A673 (cell line): ENCODE results near the gene C3.

ENCODE experiments used
- CTCF ChIP-seq: fragments of 300-800, 200-600 bp; sonication (generic); conservative IDR thresholded peaks from 2 replicates; pipeline ENCODE4 v1.5.1; 2017; ENCODE audit warnings: low read depth, mild to moderate bottlenecking, antibody characterized with exemption, low read length, moderate library complexity, mixed read lengths
- EZH2 ChIP-seq: fragments of 200-600 bp; sonication (generic); IDR thresholded peaks from 2 replicates; pipeline ENCODE4 v1.6.1; 2017; ENCODE audit warnings: borderline replicate concordance, low read depth, mild to moderate bottlenecking, mixed read lengths, antibody characterized with exemption, low read length; ENCODE audit not compliant: poor library complexity, severe bottlenecking

GRCh38 chr19:6767081-6767356 is 46.6 kb upstream of the C3 start:
- TF ChIP-seq EZH2: no peak
- no peak for TF ChIP-seq CTCF
